Small intestine (tissue), 7 donors: Measurements from ENCODE around the gene RASGRP1. TPM values are rescaled to one million over a fixed set of nuclear protein-coding genes. Genes with fewer than 3 reads are reported as not detected.

Experiments
- DNase-seq, 2 donors: peaks; one replicate each; pipeline versions ENCODE4 v3.0.0 to v3.0.0-alpha.2; 2013
- FAIRE-seq: peaks from 2 replicates; lab custom pipeline; 2012; peaks lifted over from hg19 to GRCh38; lab: Jason Lieb, UNC
- H3K27ac ChIP-seq, 3 donors: one replicate each; pipeline ENCODE4 v1.5.1; 2013; ENCODE audit warnings: low read length in 2 of 3, mild to moderate bottlenecking in 2 of 3, control low read depth in 1 of 3, inconsistent platforms in 1 of 3, low read depth in 1 of 3, moderate library complexity in 1 of 3
- H3K27me3 ChIP-seq, 3 donors: one replicate each; pipeline ENCODE4 v1.6.1; 2013; ENCODE audit warnings: low read length in 3 of 3, inconsistent platforms in 1 of 3; ENCODE audit not compliant: control insufficient read depth in 3 of 3, insufficient read depth in 3 of 3
- H3K36me3 ChIP-seq, 3 donors: one replicate each; pipeline ENCODE4 v1.6.1; 2013; ENCODE audit warnings: low read length in 3 of 3, inconsistent platforms in 1 of 3, low read depth in 1 of 3, mild to moderate bottlenecking in 1 of 3, moderate library complexity in 1 of 3; ENCODE audit not compliant: control insufficient read depth in 3 of 3, insufficient read depth in 2 of 3
- H3K4me1 ChIP-seq, 3 donors: one replicate each; pipeline ENCODE4 v1.6.1; 2013; ENCODE audit warnings: low read length in 2 of 3, inconsistent platforms in 1 of 3, low read depth in 1 of 3, mild to moderate bottlenecking in 1 of 3, moderate library complexity in 1 of 3; ENCODE audit not compliant: control insufficient read depth in 3 of 3, insufficient read depth in 2 of 3
- H3K4me3 ChIP-seq, 3 donors: one replicate each; pipeline ENCODE4 v1.5.1; 2013; ENCODE audit warnings: low read length in 3 of 3, control low read depth in 1 of 3, inconsistent platforms in 1 of 3, low read depth in 1 of 3, mild to moderate bottlenecking in 1 of 3, moderate library complexity in 1 of 3
- H3K9me3 ChIP-seq, 2 donors: one replicate each; pipeline ENCODE4 v1.6.1; 2013; ENCODE audit warnings: low read depth in 1 of 2, low read length in 1 of 2; ENCODE audit not compliant: control insufficient read depth in 2 of 2, insufficient read depth in 1 of 2
- WGBS, 3 donors: extraction: QIAGEN DNeasy Blood & Tissue Kit; methylation state at CpG; one replicate each; pipeline ENCODE4 v1.1.7; 2013; 5-methylcytosine and 5-hydroxymethylcytosine counted together
- polyA plus RNA-seq, 4 donors: library from polyadenylated mRNA; stranded (reverse) in 3 of 4; unstranded in 1 of 4; fragments of 200-250 nt in 3 of 4; fragments of 120-200 nt in 1 of 4; gene quantifications; one replicate each; pipeline versions ENCODE4 v1.2.1 to v1.2.3, GENCODE V29; 2013
- donor health status: healthy with polysubstance abuse.
- donor health status: control.
- donor health status: control.
- donor health status: Bipolar disorder and iron deficiency.
- donor health status: healthy.

RASGRP1 gene
- polyA plus RNA-seq, 4 donors, result 0.45 to 3.0 (median 0.59) TPM

- no peak for FAIRE-seq
- 97% methylated on average over 3 of the region's 3 CpGs for WGBS, 3 donors
- H3K9me3 ChIP-seq, result no peaks in the 10 kb centered on the region
- no peak for DNase-seq
- H3K27me3 ChIP-seq, result no peaks in the 10 kb centered on the region
- H3K4me1 ChIP-seq, result no peaks in the 10 kb centered on the region
- H3K27ac ChIP-seq, result no peak overlapping the region
- H3K4me3 ChIP-seq, result no peak overlapping the region
- peaks cover 0 to 7% (median 6%) of the 10 kb centered on the region in 3 donors for H3K36me3 ChIP-seq
These were observed 82.9 kb downstream of the RASGRP1 start for GRCh38 chr15:38481761-38482160.

DNA sequence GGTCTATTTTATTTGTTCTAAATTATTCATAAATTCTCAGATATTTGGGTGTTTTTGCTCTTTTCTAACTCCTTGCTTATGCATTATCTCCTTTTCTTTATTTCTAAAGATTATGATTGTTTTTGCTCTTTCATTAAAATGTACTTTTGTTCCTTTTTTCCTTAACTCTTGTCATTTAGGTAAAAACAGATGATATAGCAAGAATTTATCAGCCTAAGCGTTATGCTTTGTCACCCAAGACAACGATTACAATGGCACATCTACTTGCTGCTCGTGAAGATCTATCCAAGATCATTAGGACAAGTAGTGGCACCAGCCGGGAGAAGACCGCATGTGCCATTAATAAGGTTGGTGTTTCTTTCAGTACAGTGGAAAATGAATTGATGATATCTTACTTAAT, 83.5 kb downstream of the RASGRP1 start:
- H3K27ac ChIP-seq, result no peak overlapping the region
- FAIRE-seq (no peak), DNase-seq (no peak)
- H3K36me3 ChIP-seq, result peaks cover 0 to 8% (median 7%) of the 10 kb centered on the region in 3 donors
- H3K4me1 ChIP-seq, result no peaks in the 10 kb centered on the region
- 94 to 98% (median 96%) methylated on average over 5 of the region's 5 CpGs for WGBS, 3 donors
- H3K27me3 ChIP-seq, result no peaks in the 10 kb centered on the region
- H3K4me3 ChIP-seq, result no peak overlapping the region
- no peaks in the 10 kb centered on the region for H3K9me3 ChIP-seq

GRCh38 chr15:38479756-38480155, 84.9 kb downstream of the RASGRP1 start:
- DNase-seq (no peak), FAIRE-seq (peak; percentile 41)
- no peak overlapping the region for H3K4me3 ChIP-seq
- no peaks in the 10 kb centered on the region for H3K4me1 ChIP-seq
- H3K27ac ChIP-seq, result no peak overlapping the region
- 97 to 100% (median 98%) methylated on average over 1 of the region's 1 CpG for WGBS, 3 donors
- peaks cover 5 to 11% (median 10%) of the 10 kb centered on the region in 3 donors for H3K36me3 ChIP-seq
- no peaks in the 10 kb centered on the region for H3K27me3 ChIP-seq
- H3K9me3 ChIP-seq, result no peaks in the 10 kb centered on the region

DNA sequence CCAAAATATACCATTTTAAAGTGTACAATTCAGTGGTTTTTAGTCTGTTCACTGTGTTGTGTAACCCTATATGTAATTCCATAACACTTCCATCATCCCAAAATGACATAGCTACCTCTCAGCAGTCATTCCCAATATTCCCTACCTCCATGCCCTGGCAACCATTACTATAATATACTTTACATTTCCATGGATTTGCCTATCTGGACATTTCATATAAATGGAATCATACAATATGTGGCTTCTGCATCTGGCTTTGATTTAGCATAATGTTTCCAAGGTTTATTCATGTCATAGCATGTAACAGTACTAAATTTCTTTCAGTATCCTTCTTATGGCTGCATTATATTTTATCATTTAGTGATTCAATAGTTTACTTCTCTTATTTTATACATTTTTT, 85.3 kb downstream of the RASGRP1 start:
- no peaks in the 10 kb centered on the region for H3K27me3 ChIP-seq
- no peak for FAIRE-seq
- no peaks in the 10 kb centered on the region for H3K4me1 ChIP-seq
- peaks cover 5 to 14% (median 14%) of the 10 kb centered on the region in 3 donors for H3K36me3 ChIP-seq
- no peak overlapping the region for H3K4me3 ChIP-seq
- DNase-seq, result no peak
- no peaks in the 10 kb centered on the region for H3K9me3 ChIP-seq
- H3K27ac ChIP-seq, result no peak overlapping the region

- H3K4me3 ChIP-seq, result no peak overlapping the region
- no peak for FAIRE-seq
- no peaks in the 10 kb centered on the region for H3K27me3 ChIP-seq
- 83 to 84% (median 83%) methylated on average over 4 of the region's 4 CpGs for WGBS, 3 donors
- H3K9me3 ChIP-seq, result no peaks in the 10 kb centered on the region
- H3K27ac ChIP-seq, result no peak overlapping the region
- peaks cover 5 to 14% (median 14%) of the 10 kb centered on the region in 3 donors for H3K36me3 ChIP-seq
- no peaks in the 10 kb centered on the region for H3K4me1 ChIP-seq
- DNase-seq, result no peak
These were observed 87.0 kb downstream of the RASGRP1 start for GRCh38 chr15:38477637-38478036.

DNA sequence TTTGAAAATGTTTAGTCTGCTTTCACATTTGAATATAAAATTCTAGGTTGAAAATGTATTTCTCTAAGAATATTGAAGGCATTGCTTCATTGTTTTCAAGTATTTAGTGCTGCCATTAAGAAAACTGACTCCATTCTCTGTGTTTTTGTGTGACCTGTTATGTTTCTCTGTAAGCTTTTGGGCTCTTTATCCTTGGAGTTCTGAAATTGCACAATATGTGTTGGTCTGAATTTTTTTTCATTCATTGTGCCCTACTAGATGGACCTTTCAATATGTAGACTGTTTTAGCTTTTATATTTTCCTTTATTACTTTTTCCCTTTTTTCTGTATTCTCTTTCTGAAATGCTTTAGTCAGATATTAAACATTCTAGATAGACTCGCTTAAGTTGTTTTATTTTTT, 88.5 kb downstream of the RASGRP1 start:
- H3K27me3 ChIP-seq, result no peaks in the 10 kb centered on the region
- H3K27ac ChIP-seq, result no peak overlapping the region
- H3K9me3 ChIP-seq, result no peaks in the 10 kb centered on the region
- FAIRE-seq (no peak), DNase-seq (no peak)
- H3K4me1 ChIP-seq, result no peaks in the 10 kb centered on the region
- H3K36me3 ChIP-seq, result peaks cover 5 to 14% (median 10%) of the 10 kb centered on the region in 3 donors
- H3K4me3 ChIP-seq, result no peak overlapping the region
- 96 to 100% (median 96%) methylated on average over 1 of the region's 1 CpG for WGBS, 3 donors

DNA sequence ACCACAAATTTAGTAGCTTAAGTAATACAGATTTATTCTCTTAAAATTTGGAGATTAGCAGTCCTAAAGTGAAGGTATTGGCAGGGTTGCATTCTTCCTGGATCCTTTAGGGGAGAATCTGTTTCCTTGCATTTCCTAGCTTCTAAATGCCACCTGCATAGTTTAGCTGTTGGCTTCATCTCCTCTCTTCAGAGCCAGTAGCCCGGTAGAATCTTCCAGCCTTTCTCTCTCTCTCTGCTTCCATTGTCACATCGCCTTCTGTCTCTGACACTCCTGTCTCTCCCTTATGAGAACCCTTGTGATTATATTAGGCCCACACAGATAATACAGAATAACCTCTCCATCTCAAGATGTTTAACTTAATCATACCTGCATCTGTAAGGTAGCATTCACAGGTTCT, 89.3 kb downstream of the RASGRP1 start:
- Histone ChIP-seq H3K4me3 (no peak overlapping the region), H3K27me3 (no peaks in the 10 kb centered on the region)

DNA sequence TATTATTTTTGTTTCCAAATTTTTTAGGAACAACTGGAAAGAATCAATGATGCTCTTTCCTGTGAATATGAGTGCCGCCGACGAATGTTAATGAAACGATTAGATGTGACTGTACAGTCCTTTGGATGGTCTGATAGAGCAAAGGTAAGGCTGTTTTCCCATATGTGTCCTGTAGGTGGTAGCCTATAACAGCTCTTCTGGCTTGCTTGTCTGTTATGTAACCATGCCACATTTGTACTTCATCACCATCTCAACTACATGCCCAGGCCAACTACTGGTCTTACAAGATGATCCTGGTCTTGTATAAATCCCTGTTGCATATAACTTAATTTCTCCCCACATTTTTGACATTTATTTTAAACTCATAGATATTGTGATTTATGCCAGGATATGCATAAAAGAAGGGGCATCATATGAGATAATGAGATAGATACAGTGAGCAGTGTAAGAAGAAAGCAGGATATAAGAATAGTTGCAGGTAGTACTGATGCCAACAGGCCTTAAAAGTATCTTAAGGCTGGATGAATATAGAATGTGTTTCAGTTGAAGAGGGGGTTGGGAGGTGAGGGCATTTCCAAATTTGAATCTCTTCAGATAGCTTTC, 90.4 kb downstream of the RASGRP1 start:
- WGBS, 3 donors, result 33 to 59% (median 52%) methylated on average over 4 of the region's 4 CpGs
- FAIRE-seq, result peak; percentile 90
- H3K36me3 ChIP-seq, result peaks cover 5 to 14% (median 10%) of the 10 kb centered on the region in 3 donors
- peak; percentile 68 to 79 for DNase-seq
- H3K9me3 ChIP-seq, result no peaks in the 10 kb centered on the region
- no peak overlapping the region for H3K4me3 ChIP-seq
- H3K4me1 ChIP-seq, result no peaks in the 10 kb centered on the region
- H3K27ac ChIP-seq, result no peak overlapping the region
- H3K27me3 ChIP-seq, result no peaks in the 10 kb centered on the region

More for the DNA sequence above, 89.3 kb downstream of the RASGRP1 start:
- no peaks in the 10 kb centered on the region for H3K4me1 ChIP-seq
- H3K27ac ChIP-seq, result no peak overlapping the region
- DNase-seq (no peak), FAIRE-seq (no peak)
- 89 to 99% (median 95%) methylated on average over 2 of the region's 2 CpGs for WGBS, 3 donors
- H3K36me3 ChIP-seq, result peaks cover 5 to 14% (median 10%) of the 10 kb centered on the region in 3 donors
- H3K9me3 ChIP-seq, result no peaks in the 10 kb centered on the region

- Histone ChIP-seq H3K36me3 (peaks cover 5 to 11% (median 6%) of the 10 kb centered on the region in 3 donors), H3K4me3 (no peak overlapping the region), H3K4me1 (no peaks in the 10 kb centered on the region), H3K27me3 (no peaks in the 10 kb centered on the region), H3K9me3 (no peaks in the 10 kb centered on the region), H3K27ac (no peak overlapping the region)
- 92 to 97% (median 94%) methylated on average over 2 of the region's 2 CpGs for WGBS, 3 donors
- DNase-seq (no peak), FAIRE-seq (peak; percentile 68)
These were observed 92.6 kb downstream of the RASGRP1 start for GRCh38 chr15:38471974-38472373.
